ENCODE data around the gene EME1.
"Not testable (repeated sequence)": the region's sequence is repeated elsewhere in the genome, so short reads cannot be mapped to it uniquely, and the experiment has no call there.

EME1 gene
- 3.2 reads per million, percentile 12 among the genes with 10 or more reads in this experiment for total RNA-seq

- peak; percentile 82 for DNase-seq
Measured at GRCh38 chr17:50372758-50373556, at the start of gene EME1, which contains the start of gene MRPL27. TSS of gene EME1 (plus strand) at chr17:50373229. CDS start at chr17:50375209, 1,980 bp downstream. TSS of gene MRPL27 (minus strand) at chr17:50373184. CDS start at chr17:50373170, 14 bp downstream.

- DNase-seq: no peak
Measured at GRCh38 chr17:50325906-50326305, 47.1 kb upstream of the EME1 start.

GRCh38 chr17:50326831-50327364 is 46.1 kb upstream of the EME1 start:
- DNase-seq: no peak

GRCh38 chr17:50328363-50329325 is 44.4 kb upstream of the EME1 start:
- no peak for DNase-seq

GRCh38 chr17:50329716-50330115 is 43.3 kb upstream of the EME1 start:
- DNase-seq: no peak

GRCh38 chr17:50330151-50330775 is 42.8 kb upstream of the EME1 start:
- DNase-seq: no peak

GRCh38 chr17:50331085-50331791 is 41.8 kb upstream of the EME1 start:
- no peak for DNase-seq

GRCh38 chr17:50332196-50332595 is 40.8 kb upstream of the EME1 start:
- DNase-seq: no peak

GRCh38 chr17:50333291-50334057 is 39.6 kb upstream of the EME1 start:
- not testable (repeated sequence) for DNase-seq

- DNase-seq: no peak
Measured at GRCh38 chr17:50337956-50338355, 35.1 kb upstream of the EME1 start.

GRCh38 chr17:50338645-50339044 is 34.4 kb upstream of the EME1 start:
- no peak for DNase-seq

- DNase-seq: no peak
Measured at GRCh38 chr17:50339381-50339780, 33.6 kb upstream of the EME1 start.

GRCh38 chr17:50344731-50345365 is 28.2 kb upstream of the EME1 start:
- no peak for DNase-seq

GRCh38 chr17:50345432-50346312 is 27.4 kb upstream of the EME1 start, which contains the start of gene XYLT2:
TSS of gene XYLT2 (plus strand) at chr17:50346126. CDS start at chr17:50346141, 15 bp downstream.
- DNase-seq: peak; percentile 86

- no peak for DNase-seq
Measured at GRCh38 chr17:50346313-50347116, 26.5 kb upstream of the EME1 start.

- no peak for DNase-seq
Measured at GRCh38 chr17:50347117-50347893, 25.7 kb upstream of the EME1 start.

- no peak for DNase-seq
Measured at GRCh38 chr17:50347894-50348291, 25.1 kb upstream of the EME1 start.

Measured in effector CD4-positive, alpha-beta T cell (primary cell).